ENCODE results near the gene EPHA5.

EPHA5 gene

DNA sequence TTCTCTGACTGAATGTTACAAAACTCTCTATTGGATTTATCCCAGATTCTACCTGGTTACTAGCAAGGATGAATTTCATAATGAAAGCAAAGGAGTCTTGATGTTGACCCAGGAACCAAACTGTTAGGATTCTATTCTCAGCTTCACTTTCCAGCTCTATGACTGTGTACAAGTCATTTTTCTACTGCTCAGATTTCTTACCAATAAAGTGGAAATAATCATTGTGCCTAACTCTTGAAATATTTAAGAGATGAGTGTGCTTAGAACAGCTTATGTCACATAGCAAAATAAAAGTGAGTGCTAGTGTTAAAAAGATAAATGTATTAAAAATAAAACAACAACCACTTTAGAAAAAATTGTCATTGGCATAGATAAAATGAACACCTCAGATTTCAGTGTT is 45.6 kb downstream of the EPHA5 start:
- DNase-seq (ENCODE audit: low spot score), result no peak

DNA sequence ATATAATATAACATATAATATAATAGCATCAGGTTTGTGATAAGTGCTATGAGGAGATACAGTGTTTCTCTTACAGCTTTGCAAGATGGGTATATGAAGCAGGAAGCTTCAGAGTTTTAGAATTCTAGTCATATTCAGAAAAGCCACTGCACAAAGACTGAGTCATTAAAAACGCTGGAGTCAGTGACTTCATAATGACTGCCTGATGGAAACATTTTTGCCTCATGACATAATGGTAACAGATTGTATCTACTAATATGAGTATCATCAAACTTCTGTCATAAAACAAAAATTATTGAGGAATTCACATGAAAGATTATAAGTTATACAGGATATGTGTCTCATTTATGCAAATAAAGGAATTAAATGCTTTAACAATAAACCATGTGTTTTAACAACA is 46.8 kb downstream of the EPHA5 start:
- no peak for DNase-seq (ENCODE audit: low spot score)

DNA sequence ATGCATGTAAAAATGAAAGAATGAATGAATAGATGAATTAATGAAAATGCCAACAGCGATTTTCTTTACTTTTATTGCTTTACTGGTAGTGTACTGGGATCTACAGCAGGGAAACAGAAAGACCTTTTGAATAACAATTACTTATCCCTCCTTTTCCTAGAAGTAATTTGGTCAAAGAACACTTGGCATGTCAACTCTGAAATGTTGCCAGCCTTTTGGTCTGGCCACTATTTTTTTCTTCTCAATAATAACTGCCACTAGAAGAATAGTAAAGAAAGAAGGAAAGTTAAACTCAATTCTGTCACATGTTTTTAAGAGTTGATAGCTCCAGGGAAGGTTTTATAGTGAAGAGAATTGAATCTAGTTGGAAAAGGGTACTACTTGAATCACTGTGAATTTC is 52.9 kb downstream of the EPHA5 start:
- no peak for DNase-seq (ENCODE audit: low spot score)

DNA sequence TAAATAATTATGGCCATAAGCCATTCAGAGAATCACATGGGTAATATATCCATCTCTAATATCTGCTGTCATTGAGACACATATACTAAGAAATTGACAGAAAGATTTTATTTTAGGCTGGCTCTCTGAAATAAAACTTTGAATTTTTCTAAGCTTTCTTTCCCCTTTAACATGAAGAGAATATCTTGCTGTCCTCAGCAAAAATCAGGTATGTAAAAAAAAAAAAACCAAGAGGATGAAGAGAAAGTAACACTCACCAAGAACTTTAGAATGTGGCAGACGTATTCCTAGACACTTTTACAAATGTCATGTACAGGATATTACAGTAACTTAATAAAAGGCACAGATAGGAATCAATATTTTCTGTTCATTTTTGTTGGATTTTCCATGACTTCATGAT is 65.8 kb downstream of the EPHA5 start:
- no peak for DNase-seq (ENCODE audit: low spot score)

DNA sequence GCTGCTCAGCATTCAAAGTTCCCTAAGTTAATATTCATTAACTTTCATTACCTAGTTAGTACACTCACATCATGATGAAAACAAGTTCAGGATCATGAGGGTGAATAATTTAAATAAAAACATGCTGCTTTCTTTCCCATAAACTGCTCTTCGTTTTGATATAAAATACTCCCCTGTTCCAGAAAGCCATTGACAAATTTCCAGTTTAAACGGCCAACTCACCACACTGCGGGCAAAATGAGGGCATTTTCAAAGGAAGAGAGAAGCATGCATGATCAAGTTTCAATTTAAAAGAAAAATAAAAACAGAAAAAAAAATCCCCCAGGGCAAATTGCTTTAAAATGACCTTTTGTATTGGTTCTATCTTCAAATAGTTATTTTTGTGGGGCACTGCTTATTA is 69.6 kb downstream of the EPHA5 start:
- no peak for DNase-seq (ENCODE audit: low spot score)

DNA sequence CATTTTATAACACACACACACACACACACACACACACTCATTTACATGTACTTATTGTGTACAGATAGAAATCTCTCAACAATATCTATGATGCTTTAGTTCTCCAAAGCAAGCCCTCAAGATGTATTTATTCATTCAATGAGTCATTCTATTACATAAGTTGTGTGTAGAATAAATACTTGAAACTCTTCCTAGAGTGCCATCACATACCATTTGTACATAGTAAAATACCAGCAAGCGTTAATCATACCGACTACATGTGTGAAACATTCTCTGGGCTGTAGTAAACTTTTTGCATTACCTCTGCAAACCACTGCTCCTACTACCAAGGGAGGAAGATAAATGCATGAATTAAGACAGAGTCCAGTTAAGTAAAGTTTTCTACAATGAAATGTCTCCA is 70.9 kb downstream of the EPHA5 start:
- no peak for DNase-seq (ENCODE audit: low spot score)

DNA sequence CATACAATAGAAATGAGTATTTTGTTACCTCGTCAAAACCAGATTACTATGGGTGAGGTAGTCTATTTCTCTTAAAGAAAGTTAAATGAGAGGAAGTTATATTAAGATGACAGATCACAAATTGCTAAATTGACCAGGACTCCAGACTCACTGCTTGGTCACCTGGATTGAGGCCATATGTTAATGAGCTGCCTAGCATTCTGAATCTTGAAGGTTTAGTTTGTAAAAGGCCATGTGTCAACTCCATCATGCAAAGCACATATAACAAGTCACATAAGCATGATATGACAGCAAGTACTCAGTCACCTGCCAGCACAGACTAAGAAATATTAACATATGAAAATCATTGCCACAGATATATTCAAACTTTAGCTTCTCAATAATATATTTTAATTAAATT is 72.6 kb downstream of the EPHA5 start:
- DNase-seq (ENCODE audit: low spot score), result no peak

DNA sequence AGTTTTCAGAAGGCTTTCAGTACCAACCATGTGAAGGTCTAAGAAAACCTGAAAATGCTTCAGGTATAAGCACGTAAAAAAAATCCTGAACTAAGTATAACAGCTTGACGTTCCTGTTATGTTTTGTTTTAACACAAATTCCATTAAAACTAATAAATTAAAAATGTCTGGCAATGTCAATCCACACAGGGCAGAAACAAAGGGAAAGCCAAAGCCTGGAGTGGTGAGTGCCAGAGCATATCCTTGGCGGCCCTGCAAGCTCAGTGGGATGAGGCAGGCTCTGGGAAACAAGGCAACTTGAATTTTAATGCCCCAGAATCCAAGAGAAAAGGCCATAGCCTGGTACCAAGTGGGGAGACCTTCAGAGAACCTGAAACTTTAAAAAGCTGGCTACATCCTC is 78.2 kb downstream of the EPHA5 start:
- DNase-seq (ENCODE audit: low spot score), result no peak

DNA sequence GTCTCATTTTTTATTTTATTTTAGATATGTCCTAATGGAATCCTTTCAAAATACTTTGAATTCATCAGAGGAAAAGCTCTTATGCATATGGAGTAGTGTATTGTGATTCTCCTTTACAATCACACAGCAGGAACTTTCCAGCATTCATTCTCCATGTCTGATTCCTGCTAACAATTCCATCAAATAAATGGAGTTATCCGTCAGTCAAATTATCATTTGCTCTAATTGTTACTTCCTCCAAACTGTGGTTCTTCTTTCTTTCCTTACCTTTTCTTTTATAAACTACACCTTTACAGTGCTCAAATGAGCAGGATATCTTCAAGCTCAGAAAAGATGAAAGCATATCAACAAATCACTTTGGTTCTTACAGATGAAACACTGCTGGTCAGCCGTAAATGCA is 80.4 kb downstream of the EPHA5 start:
- DNase-seq (ENCODE audit: low spot score), result no peak

DNA sequence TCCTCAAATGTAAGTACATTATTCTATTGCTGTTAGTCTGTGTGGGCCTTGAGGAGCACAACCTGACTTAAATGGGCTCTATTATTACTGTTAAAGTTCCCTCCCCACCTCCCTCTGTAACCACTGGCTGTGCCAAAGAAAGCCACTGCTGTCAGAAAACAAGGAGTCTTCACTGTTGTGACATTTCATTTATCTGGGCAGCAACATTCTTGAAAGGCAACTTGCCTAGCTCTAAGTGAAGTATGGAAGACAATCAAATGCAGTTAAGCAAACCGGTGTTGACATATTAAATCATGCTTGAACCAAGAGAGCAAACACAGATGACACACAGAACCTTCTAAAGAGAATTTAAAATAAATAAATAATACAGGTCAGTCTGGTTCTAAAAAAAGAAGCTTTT is 81.0 kb downstream of the EPHA5 start:
- DNase-seq (ENCODE audit: low spot score), result no peak

DNA sequence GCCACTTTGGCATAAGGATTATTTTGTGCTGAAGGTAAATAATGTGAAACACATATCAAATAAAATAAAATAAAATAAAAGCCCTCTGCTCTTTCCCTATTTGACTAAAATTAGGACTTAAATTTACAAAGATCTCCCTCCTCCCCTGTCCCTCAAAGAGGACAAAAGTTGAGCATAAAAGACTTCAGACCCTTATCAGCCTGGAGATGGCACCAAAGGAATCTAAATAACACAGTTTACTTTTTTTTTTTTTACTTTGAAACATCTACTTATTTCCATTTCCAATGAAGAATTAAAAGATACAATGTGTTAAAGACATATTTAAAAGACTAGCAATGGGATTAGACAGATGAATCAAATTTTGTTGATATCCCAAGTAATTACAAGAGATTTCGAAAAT is 89.7 kb downstream of the EPHA5 start:
- DNase-seq (ENCODE audit: low spot score), result no peak

DNA sequence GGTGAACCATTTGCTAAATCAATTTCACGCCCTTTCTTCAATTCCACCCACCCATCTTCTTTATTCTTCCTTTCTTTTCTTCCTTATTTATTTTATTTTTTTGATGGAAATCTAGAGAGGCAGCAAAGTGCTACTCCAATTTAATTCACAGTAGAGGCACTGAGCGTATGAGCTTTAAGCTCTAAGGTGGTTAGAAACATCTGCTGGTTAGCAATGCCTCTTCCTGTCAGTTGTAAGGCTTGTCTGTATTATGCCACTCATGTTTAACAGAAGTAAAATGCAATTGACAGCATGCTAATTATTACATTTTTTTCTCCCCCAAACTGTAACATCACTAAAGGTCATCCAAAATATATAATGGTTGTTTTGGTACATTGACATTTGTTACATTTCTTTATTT is 103.8 kb downstream of the EPHA5 start:
- no peak for DNase-seq (ENCODE audit: low spot score)

DNA sequence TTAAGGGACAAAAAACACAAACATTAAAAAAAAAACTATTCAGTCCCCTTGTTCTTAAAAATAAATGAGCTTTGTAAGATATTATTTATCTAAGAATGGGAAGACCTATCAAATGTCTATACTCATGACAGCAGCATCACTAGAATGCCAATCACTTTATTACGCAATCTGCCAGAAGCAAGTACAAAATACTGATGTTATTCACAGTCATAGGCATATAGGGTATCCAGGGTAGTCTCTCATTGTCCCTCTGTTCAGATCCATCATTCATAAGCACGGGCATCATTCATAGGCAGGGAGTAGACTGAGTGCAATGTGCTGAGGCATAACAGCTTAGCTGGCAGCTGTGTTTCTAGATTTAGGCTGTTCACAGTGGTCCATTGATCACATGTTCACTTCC is 109.1 kb downstream of the EPHA5 start:
- no peak for DNase-seq (ENCODE audit: low spot score)

DNA sequence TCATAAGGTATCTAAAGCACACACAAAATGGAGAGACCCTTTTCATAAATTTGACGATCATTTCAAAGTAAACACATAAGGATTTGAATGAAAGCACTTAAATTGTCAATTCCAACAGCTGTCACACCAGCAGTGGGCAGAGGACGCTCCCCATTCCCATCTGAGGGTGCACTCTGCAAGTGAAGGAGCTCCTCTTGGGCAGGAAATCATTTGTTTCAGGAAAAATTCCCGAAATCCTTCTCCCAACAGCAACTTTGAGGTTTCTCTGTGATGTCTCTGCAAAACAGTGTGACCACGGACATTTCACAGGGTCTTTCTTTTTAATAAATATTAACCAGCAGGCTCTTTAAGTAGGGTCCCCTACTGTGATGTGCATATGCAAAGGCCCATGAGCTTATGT is 111.0 kb downstream of the EPHA5 start:
- DNase-seq (ENCODE audit: low spot score), result no peak

DNA sequence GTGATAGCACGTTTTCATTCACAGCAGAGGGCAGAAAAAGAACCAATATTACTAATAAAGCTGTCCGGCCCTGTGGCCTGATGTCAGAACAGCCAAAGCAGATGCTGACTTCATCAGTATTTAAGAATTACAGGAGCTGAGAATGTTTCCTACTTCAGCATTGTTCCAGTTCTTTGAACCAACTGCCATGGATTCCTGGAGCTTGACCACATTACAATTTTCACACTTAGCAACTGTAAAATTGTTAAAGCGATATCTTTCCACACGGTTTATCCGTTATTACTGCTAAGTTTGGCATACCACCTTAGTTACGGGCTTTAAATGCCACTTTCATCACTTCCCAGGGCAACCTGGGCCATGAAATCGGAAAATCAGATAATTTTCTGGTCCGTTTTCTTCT is 118.2 kb downstream of the EPHA5 start:
- no peak for DNase-seq (ENCODE audit: low spot score)

DNA sequence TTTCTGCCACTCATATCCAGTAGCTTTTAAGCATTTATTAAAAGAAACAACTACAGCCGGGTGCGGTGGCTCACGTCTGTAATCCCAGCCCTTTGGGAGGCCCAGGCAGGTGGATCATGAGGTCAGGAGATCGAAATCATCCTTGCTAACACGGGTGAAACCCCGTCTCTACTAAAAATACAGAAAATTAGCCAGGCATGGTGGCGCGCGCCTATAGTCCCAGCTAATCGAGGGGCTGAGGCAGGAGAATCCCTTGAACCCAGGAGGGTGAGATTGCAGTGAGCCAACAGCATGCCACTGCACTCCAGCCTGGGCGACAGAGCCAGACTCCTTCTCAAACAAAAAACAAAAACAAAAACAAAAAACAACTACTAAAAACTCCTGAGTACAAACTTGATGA is 119.8 kb downstream of the EPHA5 start:
- DNase-seq (ENCODE audit: low spot score), result no peak

DNA sequence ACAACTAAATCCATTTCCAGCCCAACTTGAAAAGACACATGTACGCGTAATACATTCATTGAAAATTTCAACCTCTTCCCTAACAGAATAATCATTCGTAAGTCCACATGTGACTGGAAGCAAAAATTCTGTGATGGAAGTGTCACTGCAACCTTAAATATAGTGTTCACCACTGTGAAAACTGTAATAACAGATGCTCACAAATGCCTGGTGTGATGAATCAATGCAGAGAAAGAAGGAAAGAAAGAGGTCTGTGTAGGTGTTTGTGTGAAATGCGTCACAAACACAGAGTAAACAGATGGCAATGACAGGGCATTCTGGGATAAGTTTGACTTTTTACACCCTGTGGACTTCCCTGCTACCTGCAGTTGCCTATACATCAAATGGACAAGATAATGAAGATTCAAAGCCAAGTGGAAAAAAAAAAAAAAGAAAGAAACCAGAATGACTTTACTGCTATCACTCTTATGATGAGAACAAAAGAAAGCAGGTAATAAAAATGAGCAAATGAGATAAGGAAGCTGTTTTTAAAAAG is 123.3 kb downstream of the EPHA5 start:
- no peak for DNase-seq (ENCODE audit: low spot score)

DNA sequence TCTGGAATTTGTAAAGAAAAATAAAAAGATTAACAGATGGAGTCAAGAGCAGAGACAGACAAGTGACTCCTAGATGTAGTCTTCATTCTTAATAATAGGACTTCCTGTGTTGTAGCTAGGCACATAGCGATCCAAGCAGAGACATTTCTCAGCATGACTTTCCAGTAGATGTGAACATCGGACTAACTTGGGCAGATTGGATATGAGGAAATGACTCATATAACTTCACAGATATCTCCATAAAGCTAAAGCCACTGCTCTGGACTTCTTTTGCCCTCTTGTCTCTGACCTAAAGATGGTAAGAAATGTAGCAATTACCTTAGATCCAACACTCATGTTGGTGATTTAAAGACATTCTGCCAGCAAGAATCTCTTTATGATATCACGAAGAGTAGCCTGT is 131.7 kb downstream of the EPHA5 start:
- no peak for DNase-seq (ENCODE audit: low spot score)

DNA sequence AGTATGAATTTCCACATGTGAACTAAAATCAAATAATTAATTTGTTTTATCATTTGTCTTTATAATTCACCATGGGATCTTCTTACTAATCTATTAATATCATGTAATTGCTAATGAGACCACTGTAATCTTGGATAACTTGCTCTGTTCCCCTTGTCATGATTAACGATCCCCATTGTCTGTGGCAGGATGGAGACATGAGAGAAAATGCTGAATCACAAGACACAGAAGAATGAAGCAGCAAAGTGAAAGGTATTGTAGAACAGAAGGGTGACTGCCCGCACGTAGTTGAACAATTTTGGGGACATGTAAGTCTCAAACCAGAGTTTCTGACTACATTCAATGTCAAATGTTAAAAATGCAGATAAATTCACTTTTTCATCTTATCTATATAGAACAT is 135.2 kb downstream of the EPHA5 start:
- DNase-seq (ENCODE audit: low spot score), result no peak

DNA sequence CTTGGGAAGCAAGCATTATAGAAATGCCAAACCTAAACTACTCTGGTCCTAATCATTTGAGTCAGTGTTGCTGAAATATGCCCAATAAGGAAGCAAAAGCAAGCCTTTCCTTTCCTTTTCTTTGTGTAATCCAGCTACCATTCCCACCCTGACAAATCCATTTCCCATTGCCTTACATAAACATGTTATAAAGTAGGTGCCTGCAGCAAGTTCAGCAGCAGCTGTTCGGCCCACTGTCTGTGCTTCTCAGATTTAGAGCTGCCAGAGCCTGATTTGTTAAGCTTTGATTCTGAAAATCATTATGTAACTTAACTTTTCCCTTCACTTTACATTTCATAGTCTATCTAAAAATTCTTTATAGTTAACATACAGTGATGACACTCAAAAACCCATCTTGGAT is 148.6 kb downstream of the EPHA5 start:
- no peak for DNase-seq (ENCODE audit: low spot score)

DNA sequence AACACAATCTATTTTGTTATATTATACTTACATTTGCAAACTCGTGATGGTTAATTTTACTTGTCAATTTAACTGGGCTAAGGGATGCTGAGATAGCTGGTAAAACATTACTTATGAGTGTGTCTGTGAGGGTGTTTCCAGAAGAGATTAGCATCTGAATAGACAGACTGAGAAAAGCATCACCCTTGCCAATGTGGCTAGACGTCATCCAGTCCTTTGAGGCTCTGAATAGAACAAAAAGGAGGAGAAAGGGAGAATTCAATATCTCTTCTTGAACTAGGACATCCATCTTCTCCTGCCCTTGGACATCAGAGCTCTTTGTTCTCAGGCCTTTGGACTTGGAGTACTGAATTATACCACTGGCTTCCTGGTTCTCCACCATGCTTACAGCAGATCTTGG is 154.6 kb downstream of the EPHA5 start:
- no peak for DNase-seq (ENCODE audit: low spot score)

DNA sequence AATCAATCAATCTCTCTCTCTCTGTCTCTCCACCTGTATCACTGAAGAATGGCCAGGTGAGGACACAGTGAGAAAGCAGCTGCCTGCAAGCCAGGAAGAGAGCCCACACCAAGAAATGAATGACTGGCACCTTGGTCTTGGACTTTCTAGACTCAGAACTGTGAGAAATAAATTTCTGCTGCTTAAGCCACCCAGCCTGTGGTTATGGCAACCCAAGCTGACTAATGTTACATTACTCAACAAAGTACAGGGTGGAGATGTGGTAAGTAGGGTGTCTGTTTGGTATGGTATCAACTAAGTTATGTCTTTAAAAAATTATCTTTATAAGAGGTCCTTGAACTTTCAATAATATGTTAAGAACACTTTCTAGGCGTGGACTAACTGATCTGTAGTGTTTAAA is 159.3 kb downstream of the EPHA5 start:
- DNase-seq (ENCODE audit: low spot score), result no peak

DNA sequence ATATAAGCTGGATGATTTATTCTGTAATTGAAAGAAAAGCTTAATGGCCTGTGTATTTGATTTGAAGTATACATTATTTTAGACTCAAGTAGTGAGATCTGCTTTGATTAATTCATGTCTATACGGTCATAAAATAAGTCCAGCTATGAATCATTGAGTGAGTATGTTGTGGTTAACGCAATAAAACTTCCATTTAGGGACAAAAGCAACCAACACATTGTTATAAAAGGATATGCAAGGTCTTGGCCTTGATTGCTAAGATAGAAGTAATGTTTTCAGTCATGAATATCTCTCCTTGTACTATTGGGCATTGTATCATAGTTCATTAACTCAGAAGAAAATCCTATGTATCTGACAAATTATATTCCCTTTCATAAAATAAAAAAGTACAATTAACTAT is 162.1 kb downstream of the EPHA5 start:
- no peak for DNase-seq (ENCODE audit: low spot score)

DNA sequence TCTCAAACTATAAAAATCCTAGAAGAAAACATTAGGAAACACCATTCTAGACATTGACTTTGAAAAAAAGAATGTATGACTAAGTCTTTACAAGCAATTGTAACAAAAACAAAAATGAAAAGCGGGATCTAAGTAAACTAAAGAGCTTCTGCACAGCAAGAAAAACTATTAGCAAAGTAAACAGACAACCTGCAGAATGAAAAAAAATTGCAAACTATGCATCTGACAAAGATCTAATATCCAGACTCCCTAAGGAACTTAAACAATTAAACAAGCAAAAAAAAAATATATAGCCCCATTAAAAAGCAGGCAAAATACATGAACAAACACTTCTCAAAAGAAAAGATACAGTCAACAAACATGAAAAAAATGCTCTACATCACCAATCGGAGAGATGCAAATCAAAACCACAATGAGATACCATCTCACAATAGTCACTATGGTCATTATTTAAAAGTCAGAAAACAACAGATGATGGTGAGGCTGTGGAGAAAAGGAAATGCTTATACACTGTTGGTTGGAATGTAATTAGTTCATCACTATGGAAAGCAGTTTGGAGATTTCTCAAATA is 168.1 kb downstream of the EPHA5 start:
- DNase-seq (ENCODE audit: low spot score), result no peak

DNA sequence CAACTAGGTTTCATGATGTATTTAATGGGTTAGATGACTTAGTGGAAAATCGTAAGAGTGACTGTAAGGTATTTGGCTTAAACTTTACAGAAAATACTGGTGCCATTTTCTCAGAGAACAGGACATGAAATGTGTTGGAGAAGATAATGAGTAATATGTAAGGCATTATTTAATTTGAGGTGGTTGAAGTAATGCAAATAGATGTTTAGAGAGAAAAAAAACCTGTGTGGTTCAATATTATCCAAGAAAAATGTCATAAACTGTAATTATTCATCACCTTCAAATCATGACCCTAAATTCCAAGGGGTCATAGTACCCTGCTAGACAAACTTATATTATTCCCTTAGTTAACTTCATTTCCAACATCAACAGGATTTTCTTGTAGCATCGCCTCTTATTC is 171.7 kb downstream of the EPHA5 start:
- no peak for DNase-seq (ENCODE audit: low spot score)

Data from HuH-7 (cell line).